ENCODE data around the gene TGFBR3L.
A peak's percentile ranks its signal among the peaks of the same experiment; 100 is the strongest.

The TGFBR3L gene

DNA sequence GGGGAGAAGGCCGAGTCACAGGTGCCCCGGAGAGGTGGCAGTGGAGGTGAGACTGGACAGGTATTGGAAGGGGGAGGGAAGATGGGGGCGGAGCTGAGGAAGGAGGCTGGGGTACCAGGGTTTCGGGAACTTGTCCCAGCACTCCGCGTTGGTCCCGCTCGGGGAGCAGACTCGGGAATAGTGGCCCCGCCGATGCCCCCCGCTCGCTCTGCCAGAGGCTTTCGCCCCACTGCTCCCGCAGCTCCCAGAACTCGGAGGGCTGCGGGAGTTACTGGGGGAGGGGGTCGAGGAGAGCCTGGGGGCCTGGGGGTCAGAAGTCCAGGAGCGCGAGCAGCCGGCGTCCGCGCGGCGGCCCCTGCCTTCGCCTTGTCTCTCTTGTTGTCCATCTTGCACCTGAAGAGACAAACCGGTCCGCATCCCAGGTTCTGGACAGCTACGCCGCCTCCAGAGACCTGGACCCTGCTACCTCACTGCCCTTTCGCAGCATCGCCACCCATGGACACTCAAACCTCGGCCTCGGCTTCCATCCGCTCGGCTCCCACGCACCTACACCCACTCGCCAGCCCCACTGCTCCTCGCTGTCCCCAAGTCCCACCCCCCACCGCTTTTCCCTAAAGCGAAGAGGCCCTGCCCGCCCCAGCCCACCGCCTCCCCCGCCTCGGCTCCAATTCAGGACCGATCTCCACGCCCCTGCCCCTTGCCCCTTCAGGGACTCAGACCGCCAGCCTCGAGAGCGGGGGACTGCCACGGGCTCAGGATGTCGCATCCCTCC is 41.1 kb upstream of the TGFBR3L start:
- DNase-seq, result no peak
- no peaks in the 10 kb centered on the region for H3K36me3 Mint-ChIP-seq (ENCODE audit: low read depth)
- peaks cover 41% of the 10 kb centered on the region for H3K27me3 Mint-ChIP-seq
- no peak overlapping the region for H3K27ac Mint-ChIP-seq
- peak overlapping the region; percentile 61 for H3K4me3 Mint-ChIP-seq
- H3K4me1 Mint-ChIP-seq (ENCODE audit: low read depth), result peaks cover 31% of the 10 kb centered on the region
- no peaks in the 10 kb centered on the region for H3K9me3 Mint-ChIP-seq

DNA sequence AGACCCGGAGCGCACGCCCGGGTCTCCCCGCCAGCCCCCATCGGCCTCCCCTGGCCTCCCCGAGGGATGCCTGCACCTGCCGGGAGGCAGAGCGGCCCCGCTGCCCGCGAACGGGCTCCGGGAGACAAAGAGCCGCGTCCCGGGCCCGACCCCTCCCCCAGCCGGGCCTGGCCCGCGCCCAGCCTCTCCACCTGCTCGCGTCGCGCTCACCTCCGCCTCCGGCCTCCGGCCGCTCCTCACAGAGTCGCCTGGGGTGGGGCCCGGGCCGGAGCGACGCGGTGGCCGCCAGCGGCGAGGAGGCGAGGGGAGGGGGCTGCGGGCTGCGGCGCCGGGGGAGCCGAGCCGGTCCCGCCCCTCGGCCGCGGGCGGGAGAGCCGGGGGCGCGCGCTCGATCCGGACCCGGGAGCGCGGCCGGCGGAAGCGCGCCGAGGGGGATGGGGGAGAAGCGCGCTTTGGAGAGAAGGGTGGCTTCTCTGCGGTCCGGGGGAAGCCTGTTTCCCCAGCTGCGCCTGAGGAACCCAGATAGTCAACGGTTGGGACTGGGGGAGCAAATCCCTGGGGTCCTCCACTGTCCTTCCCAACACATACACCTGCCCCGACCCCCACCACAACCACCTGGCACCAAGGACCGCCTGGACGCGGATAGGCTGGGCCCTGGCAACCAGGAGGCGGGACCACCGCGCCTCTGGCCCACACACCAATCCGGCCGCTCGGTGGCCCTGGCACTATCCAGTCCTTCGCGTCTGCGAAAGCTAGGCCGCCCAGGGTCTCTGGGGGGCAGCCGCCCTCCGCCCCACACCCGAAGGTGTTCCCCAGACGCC is 40.3 kb upstream of the TGFBR3L start, which contains the start of gene PRR36:
Gene PRR36, minus strand, starts transcription at position 315 of the 821 bp plus-strand sequence. CDS start 701 bp downstream, outside the sequence.
- Mint-ChIP-seq H3K9me3 (no peaks in the 10 kb centered on the region), H3K27me3 (peaks cover 41% of the 10 kb centered on the region), H3K4me3 (peak within 1 kb of the TSS; percentile 61), H3K36me3 (ENCODE audit: low read depth) (no peaks in the 10 kb centered on the region), H3K27ac (no peak within 1 kb of the TSS), H3K4me1 (ENCODE audit: low read depth) (peaks cover 26% of the 10 kb centered on the region)
- peak; percentile 57 for DNase-seq

DNA sequence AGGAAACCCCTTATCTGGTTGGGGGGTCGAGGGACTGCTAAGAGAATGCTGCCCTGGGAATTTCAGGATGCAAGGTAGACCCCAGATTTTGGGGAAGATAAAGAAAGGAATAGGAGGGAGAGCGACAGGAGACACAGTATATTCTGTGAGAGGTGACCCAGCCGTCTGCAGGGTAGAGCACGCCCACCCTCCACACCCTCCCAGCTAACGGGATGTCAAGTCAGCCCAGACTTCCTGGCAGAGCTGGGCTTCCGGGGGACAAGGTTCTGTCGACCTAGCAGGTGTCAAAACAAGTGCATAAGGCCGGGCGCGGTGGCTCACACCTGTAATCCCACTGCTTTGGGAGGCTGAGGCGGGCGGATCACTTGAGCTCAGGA is 39.7 kb upstream of the TGFBR3L start:
- Mint-ChIP-seq H3K27ac (no peak overlapping the region), H3K4me1 (ENCODE audit: low read depth) (peaks cover 25% of the 10 kb centered on the region), H3K9me3 (no peaks in the 10 kb centered on the region), H3K36me3 (ENCODE audit: low read depth) (no peaks in the 10 kb centered on the region), H3K4me3 (peak overlapping the region; percentile 35), H3K27me3 (peaks cover 41% of the 10 kb centered on the region)
- DNase-seq, result no peak

GRCh38 chr19:7877249-7877836 is 37.3 kb upstream of the TGFBR3L start:
- Mint-ChIP-seq H3K4me1 (ENCODE audit: low read depth) (peaks cover 10% of the 10 kb centered on the region), H3K36me3 (ENCODE audit: low read depth) (no peaks in the 10 kb centered on the region), H3K27me3 (peaks cover 28% of the 10 kb centered on the region), H3K4me3 (no peak overlapping the region), H3K27ac (no peak overlapping the region), H3K9me3 (no peaks in the 10 kb centered on the region)
- no peak for DNase-seq

GRCh38 chr19:7879111-7879807 is 35.4 kb upstream of the TGFBR3L start:
- H3K9me3 Mint-ChIP-seq, result no peaks in the 10 kb centered on the region
- H3K27ac Mint-ChIP-seq, result no peak overlapping the region
- H3K4me3 Mint-ChIP-seq, result no peak overlapping the region
- H3K36me3 Mint-ChIP-seq (ENCODE audit: low read depth), result no peaks in the 10 kb centered on the region
- peaks cover 17% of the 10 kb centered on the region for H3K27me3 Mint-ChIP-seq
- H3K4me1 Mint-ChIP-seq (ENCODE audit: low read depth), result peaks cover 4% of the 10 kb centered on the region
- DNase-seq, result no peak

DNA sequence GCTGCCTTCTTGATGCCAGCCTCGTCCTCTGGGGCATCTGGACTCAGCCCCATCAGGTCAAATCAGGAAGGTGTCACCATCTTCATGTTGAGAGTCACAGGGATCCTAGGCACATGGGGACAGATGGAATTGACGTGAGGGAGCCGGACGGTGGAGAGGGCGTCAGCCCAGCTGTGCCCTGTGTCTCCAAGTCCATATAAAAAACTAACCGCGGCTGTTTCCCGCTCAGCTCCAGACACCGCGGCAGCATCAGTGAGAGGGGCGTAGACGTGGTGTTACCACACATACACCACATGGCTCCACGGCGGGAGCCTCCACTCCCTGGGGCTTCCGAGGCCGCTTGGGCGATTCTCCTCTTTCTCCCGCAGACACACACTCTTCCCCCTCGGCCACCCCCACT is 34.8 kb upstream of the TGFBR3L start:
- peaks cover 13% of the 10 kb centered on the region for H3K27me3 Mint-ChIP-seq
- DNase-seq, result no peak
- H3K4me1 Mint-ChIP-seq (ENCODE audit: low read depth), result peaks cover under 1% of the 10 kb centered on the region
- H3K27ac Mint-ChIP-seq, result no peak overlapping the region
- no peak overlapping the region for H3K4me3 Mint-ChIP-seq
- H3K9me3 Mint-ChIP-seq, result no peaks in the 10 kb centered on the region
- H3K36me3 Mint-ChIP-seq (ENCODE audit: low read depth), result no peaks in the 10 kb centered on the region

DNA sequence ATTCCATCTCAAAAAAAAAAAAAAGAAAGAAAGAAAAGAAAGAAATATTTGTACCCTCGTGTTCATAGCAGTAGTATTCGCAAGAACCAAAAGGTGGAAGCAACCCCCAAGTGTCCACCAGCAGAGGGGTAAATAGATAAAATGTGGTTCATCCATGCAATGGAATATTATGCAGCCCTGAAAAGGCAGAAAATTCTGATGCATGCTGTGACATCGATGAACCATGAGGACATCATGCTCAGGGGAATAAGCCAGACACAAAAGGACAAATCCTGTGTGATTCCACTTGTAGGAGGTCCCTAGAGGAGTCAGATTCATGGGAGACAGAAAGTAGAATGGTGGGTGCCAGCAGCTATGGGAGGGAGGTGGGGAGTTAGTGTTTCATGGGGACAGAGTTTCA is 32.7 kb upstream of the TGFBR3L start:
- Mint-ChIP-seq H3K4me1 (ENCODE audit: low read depth) (no peaks in the 10 kb centered on the region), H3K9me3 (no peaks in the 10 kb centered on the region), H3K27ac (no peak overlapping the region), H3K4me3 (no peak overlapping the region), H3K27me3 (peaks cover 3% of the 10 kb centered on the region), H3K36me3 (ENCODE audit: low read depth) (no peaks in the 10 kb centered on the region)
- DNase-seq, result no peak

GRCh38 chr19:7883105-7883504 is 31.5 kb upstream of the TGFBR3L start:
- DNase-seq, result no peak
- Mint-ChIP-seq H3K4me1 (ENCODE audit: low read depth) (no peaks in the 10 kb centered on the region), H3K9me3 (no peaks in the 10 kb centered on the region), H3K36me3 (ENCODE audit: low read depth) (no peaks in the 10 kb centered on the region), H3K4me3 (no peak overlapping the region), H3K27ac (no peak overlapping the region), H3K27me3 (peaks cover 6% of the 10 kb centered on the region)

DNA sequence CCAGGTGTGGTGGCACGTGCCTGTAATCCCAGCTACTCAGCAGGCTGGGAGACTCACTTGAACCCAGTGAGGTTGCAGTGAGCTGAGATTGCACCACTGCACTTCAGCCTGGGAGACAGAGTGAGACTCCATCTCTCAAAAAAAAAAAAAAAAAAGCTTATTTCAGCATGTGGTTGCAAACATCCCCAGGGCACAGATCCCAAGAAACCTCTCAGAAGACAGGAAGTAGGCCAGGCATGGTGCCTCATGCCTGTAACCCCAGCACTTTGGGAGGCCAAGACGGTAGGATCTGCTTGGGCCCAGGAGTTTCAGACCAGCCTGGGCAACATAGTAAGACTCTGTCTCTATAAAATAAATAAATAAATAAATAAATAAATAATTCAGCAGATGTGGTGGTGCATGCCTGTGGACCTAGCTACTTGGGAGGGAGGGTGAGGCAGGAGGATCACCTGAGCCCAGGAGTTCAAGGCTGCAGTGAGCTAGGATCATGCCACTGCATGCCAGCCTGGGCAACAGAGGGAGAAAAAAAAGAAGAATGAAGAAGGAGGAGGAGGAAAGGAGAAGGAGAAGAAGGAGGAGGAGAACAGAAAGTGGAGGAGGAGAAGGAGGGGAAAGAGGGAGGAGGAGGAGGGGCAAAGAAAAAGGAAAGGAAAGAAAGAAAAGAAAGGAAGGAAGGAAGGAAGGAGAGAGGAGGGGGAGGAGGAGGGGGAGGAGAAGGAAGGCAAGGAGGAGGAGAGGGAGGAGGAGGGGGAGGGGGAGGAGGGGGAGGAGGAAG is 30.6 kb upstream of the TGFBR3L start:
- DNase-seq, result no peak
- no peak overlapping the region for H3K27ac Mint-ChIP-seq
- peaks cover 2% of the 10 kb centered on the region for H3K4me1 Mint-ChIP-seq (ENCODE audit: low read depth)
- H3K4me3 Mint-ChIP-seq, result no peak overlapping the region
- H3K9me3 Mint-ChIP-seq, result no peaks in the 10 kb centered on the region
- no peaks in the 10 kb centered on the region for H3K36me3 Mint-ChIP-seq (ENCODE audit: low read depth)
- peaks cover 10% of the 10 kb centered on the region for H3K27me3 Mint-ChIP-seq

DNA sequence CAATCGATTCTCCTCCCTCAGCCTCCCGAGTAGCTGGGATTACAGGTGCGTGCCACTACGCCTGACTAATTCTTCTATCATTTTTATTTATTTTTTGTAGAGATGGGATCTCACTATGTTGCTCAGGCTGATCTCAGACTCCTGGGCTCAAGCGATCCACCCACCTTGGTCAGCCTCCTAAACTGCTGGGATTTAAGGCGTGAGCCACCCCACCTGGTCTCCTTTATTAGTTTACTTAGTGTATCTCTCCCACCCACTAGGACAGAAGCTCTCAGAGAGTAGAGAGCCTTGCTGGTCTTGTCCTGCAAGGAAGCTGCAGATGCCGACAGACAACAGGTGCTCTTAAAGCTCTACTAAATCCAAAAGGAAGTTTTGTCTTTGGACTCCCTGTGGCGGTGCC is 28.8 kb upstream of the TGFBR3L start:
- no peak overlapping the region for H3K27ac Mint-ChIP-seq
- peaks cover 2% of the 10 kb centered on the region for H3K4me1 Mint-ChIP-seq (ENCODE audit: low read depth)
- H3K4me3 Mint-ChIP-seq, result no peak overlapping the region
- no peaks in the 10 kb centered on the region for H3K9me3 Mint-ChIP-seq
- no peak for DNase-seq
- no peaks in the 10 kb centered on the region for H3K36me3 Mint-ChIP-seq (ENCODE audit: low read depth)
- peaks cover 23% of the 10 kb centered on the region for H3K27me3 Mint-ChIP-seq

DNA sequence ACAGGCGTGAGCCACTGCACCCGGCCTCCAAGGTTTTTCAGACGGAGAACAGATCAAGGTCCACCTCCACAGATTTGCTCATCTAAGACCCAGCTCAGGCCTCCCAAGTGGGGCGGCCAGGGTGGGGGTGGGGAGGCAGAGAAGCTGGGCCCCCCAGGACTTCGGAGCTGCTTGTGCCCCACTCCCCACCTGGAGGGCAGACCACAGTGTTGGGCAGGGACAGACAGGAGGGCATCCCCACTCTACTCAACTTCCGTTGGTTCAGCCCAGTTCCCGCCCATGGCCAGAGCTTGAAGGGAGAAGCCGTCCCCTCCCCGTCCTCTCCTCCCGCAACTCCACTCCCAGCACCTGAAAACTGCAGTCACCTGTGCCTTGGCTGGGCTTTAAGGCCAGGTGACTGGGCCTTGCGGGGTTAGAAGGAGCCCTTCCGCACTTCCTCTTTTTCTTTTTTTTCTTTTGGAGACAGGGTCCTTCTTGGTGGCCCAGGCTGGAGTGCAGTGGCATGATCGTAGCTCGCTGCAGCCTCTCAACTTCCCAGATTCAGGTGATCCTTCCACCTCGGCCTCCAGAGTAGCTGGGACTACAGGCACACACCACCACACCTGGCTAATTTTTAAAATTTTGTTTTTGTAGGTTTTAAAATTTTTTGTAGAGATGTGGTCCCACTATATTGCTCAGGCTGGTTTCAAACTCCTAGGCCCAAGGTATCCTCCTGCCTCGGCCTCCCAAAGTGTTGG is 27.1 kb upstream of the TGFBR3L start:
- no peak for DNase-seq
- Mint-ChIP-seq H3K27me3 (peaks cover 30% of the 10 kb centered on the region), H3K36me3 (ENCODE audit: low read depth) (no peaks in the 10 kb centered on the region), H3K4me3 (no peak overlapping the region), H3K27ac (no peak overlapping the region), H3K4me1 (ENCODE audit: low read depth) (peaks cover 2% of the 10 kb centered on the region), H3K9me3 (no peaks in the 10 kb centered on the region)

GRCh38 chr19:7888145-7888825 is 26.3 kb upstream of the TGFBR3L start, which contains the start of gene LRRC8E:
Gene LRRC8E (plus strand): TSS chr19:7888510. CDS start chr19:7895604, 7,094 bp downstream.
- H3K27ac Mint-ChIP-seq, result no peak within 1 kb of the TSS
- H3K27me3 Mint-ChIP-seq, result peaks cover 30% of the 10 kb centered on the region
- peaks cover 2% of the 10 kb centered on the region for H3K4me1 Mint-ChIP-seq (ENCODE audit: low read depth)
- DNase-seq, result peak; percentile 66
- no peaks in the 10 kb centered on the region for H3K9me3 Mint-ChIP-seq
- H3K4me3 Mint-ChIP-seq, result no peak within 1 kb of the TSS
- no peaks in the 10 kb centered on the region for H3K36me3 Mint-ChIP-seq (ENCODE audit: low read depth)

- Mint-ChIP-seq H3K27me3 (peaks cover 33% of the 10 kb centered on the region), H3K36me3 (ENCODE audit: low read depth) (no peaks in the 10 kb centered on the region), H3K4me3 (no peak overlapping the region), H3K4me1 (ENCODE audit: low read depth) (peaks cover 2% of the 10 kb centered on the region), H3K27ac (no peak overlapping the region), H3K9me3 (no peaks in the 10 kb centered on the region)
- DNase-seq, result no peak
Measured at GRCh38 chr19:7888826-7889217, 25.8 kb upstream of the TGFBR3L start.
